Measurements from ENCODE around the gene TPSG1. TPM values are rescaled to one million over a fixed set of nuclear protein-coding genes. Genes with fewer than 3 reads are reported as not detected.
"Not testable (repeated sequence)": the region's sequence is repeated elsewhere in the genome, so short reads cannot be mapped to it uniquely, and the experiment has no call there.

Gene TPSG1
- total RNA-seq, 1 donor from 2014 or later: 0.15 TPM

- not testable (repeated sequence) for ATAC-seq; DNase-seq (ENCODE audit: low spot score)
These were observed 26.3 kb downstream of the TPSG1 start for GRCh38 chr16:1198671-1199346.

GRCh38 chr16:1198194-1198593 lies 26.9 kb downstream of the TPSG1 start:
- ATAC-seq (no peak), DNase-seq (ENCODE audit: low spot score) (no peak)

GRCh38 chr16:1197237-1197866 lies 27.7 kb downstream of the TPSG1 start:
- DNase-seq (ENCODE audit: low spot score) (no peak), ATAC-seq (no peak)

GRCh38 chr16:1196494-1196893 lies 28.6 kb downstream of the TPSG1 start:
- ATAC-seq: no peak
- DNase-seq (ENCODE audit: low spot score): no peak

GRCh38 chr16:1195393-1195666 lies 29.7 kb downstream of the TPSG1 start:
- no peak for ATAC-seq
- no peak for DNase-seq (ENCODE audit: low spot score)

GRCh38 chr16:1194665-1195392 lies 30.2 kb downstream of the TPSG1 start:
- DNase-seq (ENCODE audit: low spot score): no peak
- ATAC-seq: peak; percentile 39

- ATAC-seq: no peak
- no peak for DNase-seq (ENCODE audit: low spot score)
These were observed 31.1 kb downstream of the TPSG1 start for GRCh38 chr16:1193825-1194581.

GRCh38 chr16:1193143-1193824 lies 31.8 kb downstream of the TPSG1 start:
- DNase-seq (ENCODE audit: low spot score) (peak; percentile 61), ATAC-seq (peak; percentile 55)

GRCh38 chr16:1192384-1193073 lies 32.5 kb downstream of the TPSG1 start:
- ATAC-seq (peak; percentile 45), DNase-seq (ENCODE audit: low spot score) (no peak)

- ATAC-seq; DNase-seq (ENCODE audit: low spot score): not testable (repeated sequence)
These were observed 34.3 kb downstream of the TPSG1 start for GRCh38 chr16:1190789-1191188.

GRCh38 chr16:1189455-1189854 lies 35.6 kb downstream of the TPSG1 start:
- ATAC-seq (no peak), DNase-seq (ENCODE audit: low spot score) (no peak)

- DNase-seq (ENCODE audit: low spot score) (no peak), ATAC-seq (peak; percentile 64)
These were observed 36.5 kb downstream of the TPSG1 start for GRCh38 chr16:1188432-1189189.

- not testable (repeated sequence) for ATAC-seq
These were observed 39.4 kb downstream of the TPSG1 start for GRCh38 chr16:1185460-1186207.

GRCh38 chr16:1184980-1185379 lies 40.1 kb downstream of the TPSG1 start:
- no peak for DNase-seq (ENCODE audit: low spot score)
- ATAC-seq: no peak

More at GRCh38 chr16:1185460-1186207, 39.4 kb downstream of the TPSG1 start:
- DNase-seq (ENCODE audit: low spot score): not testable (repeated sequence)

- ATAC-seq (no peak), DNase-seq (ENCODE audit: low spot score) (no peak)
These were observed 40.8 kb downstream of the TPSG1 start for GRCh38 chr16:1184156-1184868.

- ATAC-seq (no peak), DNase-seq (ENCODE audit: low spot score) (no peak)
These were observed 41.8 kb downstream of the TPSG1 start for GRCh38 chr16:1182950-1183907.

- DNase-seq (ENCODE audit: low spot score): peak; percentile 73
- ATAC-seq: peak; percentile 78
These were observed 42.8 kb downstream of the TPSG1 start for GRCh38 chr16:1182316-1182671.
